ENCODE data around the gene NKG7. TPM values are rescaled to one million over a fixed set of nuclear protein-coding genes. Genes with fewer than 3 reads are reported as not detected.

NKG7 gene
- total and polyA plus RNA-seq, 2 of the 13 experiments (the other 11 are each of a cell fraction or from before 2014, with no cell fraction given), result 0.40 TPM; not detected in 1

- peak; percentile 24; the same call in 1 of the 2 replicates for TF ChIP-seq MYPOP (CRISPR knock-in tag; IDR thresholded peaks at IDR 0.05)
- TF ChIP-seq ARNT2 (CRISPR knock-in tag; IDR thresholded peaks at IDR 0.05; ENCODE audit: low read depth), result no peak
- TF ChIP-seq ZMYM3 (CRISPR knock-in tag; IDR thresholded peaks at IDR 0.05), result no peak
- no peak for TF ChIP-seq ZBTB26 (CRISPR knock-in tag; IDR thresholded peaks at IDR 0.05; ENCODE audit: borderline replicate concordance)
- TF ChIP-seq ZNF713 (CRISPR knock-in tag; IDR thresholded peaks at IDR 0.05), result no peak
- peak; percentile 13; the same call in 1 of the 2 replicates for TF ChIP-seq ZMYM4 (CRISPR knock-in tag; IDR thresholded peaks at IDR 0.05)
- peak; percentile 42 to 94; a peak in 3 of 4 replicates for TF ChIP-seq EP300 (IDR thresholded peaks at IDR 0.05; ENCODE audit: low read depth in 2 of 2, low read length in 2 of 2)
- TF ChIP-seq EP300 (CRISPR knock-in tag; IDR thresholded peaks at IDR 0.05; ENCODE audit: borderline replicate concordance), result peak; percentile 87; the same call in 1 of the 2 replicates
- TF ChIP-seq UBTF (CRISPR knock-in tag; IDR thresholded peaks at IDR 0.05), result no peak
- no peak for TF ChIP-seq DNMT3B (CRISPR knock-in tag; conservative IDR thresholded peaks at IDR 0.05)
- no peak for TF ChIP-seq HNRNPUL1 (IDR thresholded peaks at IDR 0.05; ENCODE audit: low read depth, low read length)
- no peak for TF ChIP-seq TBP (CRISPR knock-in tag; IDR thresholded peaks at IDR 0.05)
- no peak for TF ChIP-seq ZNF691 (CRISPR knock-in tag; IDR thresholded peaks at IDR 0.05; ENCODE audit: borderline replicate concordance, low read depth)
- TF ChIP-seq GPN1 (CRISPR knock-in tag; IDR thresholded peaks at IDR 0.05; ENCODE audit: borderline replicate concordance), result no peak
- no peak for TF ChIP-seq ZNF749 (CRISPR knock-in tag; IDR thresholded peaks at IDR 0.05; ENCODE audit: borderline replicate concordance)
- TF ChIP-seq ATF5 (CRISPR knock-in tag; IDR thresholded peaks at IDR 0.05; ENCODE audit: low read depth), result no peak
- TF ChIP-seq SNAPC5 (CRISPR knock-in tag; IDR thresholded peaks at IDR 0.05; ENCODE audit: borderline replicate concordance), result no peak
- TF ChIP-seq ZBTB14 (CRISPR knock-in tag; IDR thresholded peaks at IDR 0.05), result no peak
Measured at GRCh38 chr19:51354742-51355148, 17.7 kb downstream of the NKG7 start (continued).

Data from HepG2 (cell line).